Stimulated activated CD4-positive, alpha-beta T cell treated with anti-CD3 and anti-CD28 coated beads, Interleukin-1b, Interleukin-23, amount 100 ng/mL, for 4 hours (primary cell): ENCODE data around the gene KMT2C.

ENCODE experiments used
- DNase-seq, 2 donors: peaks; one replicate each; pipeline ENCODE4 v3.0.0-alpha.2; 2020; ENCODE audit warnings: low read depth in 2 of 2

The KMT2C gene

DNA sequence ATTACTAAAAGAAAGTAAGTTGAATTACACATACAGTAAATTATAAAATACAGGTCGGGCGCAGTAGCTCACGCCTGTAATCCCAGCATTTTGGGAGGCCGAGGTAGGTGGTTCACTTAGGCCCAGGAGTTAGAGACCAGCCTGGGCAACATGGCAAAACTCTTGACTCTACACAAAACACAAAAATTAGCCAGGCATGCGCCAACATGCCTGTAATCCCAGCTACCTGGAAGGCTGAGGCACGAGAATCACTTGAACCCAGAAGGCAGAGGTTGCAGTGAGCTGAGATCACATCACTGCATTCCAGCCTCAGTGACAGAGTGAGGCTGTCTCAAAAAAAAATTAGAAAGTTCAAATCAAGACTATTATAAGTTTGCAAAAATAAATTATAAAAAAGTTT is 235.4 kb downstream of the KMT2C start:
- no peak for DNase-seq

- no peak for DNase-seq
Measured at GRCh38 chr7:152196391-152196790, 239.4 kb downstream of the KMT2C start.

DNA sequence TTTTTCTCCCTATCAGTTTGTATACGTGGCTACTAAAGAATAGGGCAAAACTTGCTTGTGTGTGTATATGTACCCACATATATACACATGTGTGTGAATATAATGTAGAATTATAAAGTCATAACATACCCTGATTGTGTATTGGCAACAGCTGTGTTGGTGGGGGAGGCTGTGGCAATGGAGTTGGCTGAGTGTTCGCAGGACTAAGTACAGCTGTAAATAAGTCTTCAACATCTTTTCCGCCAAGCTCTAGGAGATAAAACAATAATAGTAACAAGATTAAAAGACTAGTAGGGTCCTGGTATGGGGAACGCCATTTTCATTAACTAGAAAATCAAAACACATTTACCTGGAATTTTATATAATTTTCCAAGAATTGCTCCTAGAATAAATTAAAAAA is 241.9 kb downstream of the KMT2C start:
- no peak for DNase-seq

DNA sequence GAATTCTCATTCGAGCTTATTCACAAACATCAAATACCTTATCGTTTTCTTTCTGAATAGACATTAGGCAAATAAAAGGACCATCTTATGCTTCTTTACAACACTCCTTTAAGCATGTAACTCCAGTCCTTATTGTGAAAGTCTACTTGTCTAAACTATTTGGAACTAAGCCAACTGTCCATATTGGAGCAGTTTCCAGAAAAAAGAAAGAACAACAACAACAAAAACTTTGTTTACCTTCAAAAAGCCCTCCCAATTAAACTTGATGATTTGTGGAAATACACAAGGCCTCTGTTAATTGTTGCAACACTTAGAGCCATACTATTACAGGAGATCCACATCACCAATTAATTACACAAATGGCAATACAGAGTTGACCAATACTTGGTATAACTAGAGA is 246.7 kb downstream of the KMT2C start:
- DNase-seq = no peak

DNA sequence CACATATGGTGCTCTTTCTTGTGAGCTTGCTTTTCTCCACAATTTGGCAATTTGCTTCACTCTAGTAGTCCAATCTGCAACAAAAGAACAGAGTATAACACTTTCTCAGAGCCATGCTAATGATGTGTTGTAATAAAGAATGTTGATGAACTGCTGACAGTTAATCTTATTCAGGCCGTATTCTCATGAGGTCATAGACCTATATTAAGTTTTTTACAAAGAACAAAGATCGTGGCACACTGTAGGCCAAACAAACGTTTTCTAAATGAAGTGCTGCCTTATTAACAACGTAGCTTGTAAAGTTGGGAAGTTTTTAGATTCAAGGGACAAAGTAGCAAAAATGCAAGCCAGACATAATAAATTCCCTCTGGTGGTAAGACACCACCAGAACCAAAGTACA is 250.2 kb downstream of the KMT2C start:
- DNase-seq = no peak

DNA sequence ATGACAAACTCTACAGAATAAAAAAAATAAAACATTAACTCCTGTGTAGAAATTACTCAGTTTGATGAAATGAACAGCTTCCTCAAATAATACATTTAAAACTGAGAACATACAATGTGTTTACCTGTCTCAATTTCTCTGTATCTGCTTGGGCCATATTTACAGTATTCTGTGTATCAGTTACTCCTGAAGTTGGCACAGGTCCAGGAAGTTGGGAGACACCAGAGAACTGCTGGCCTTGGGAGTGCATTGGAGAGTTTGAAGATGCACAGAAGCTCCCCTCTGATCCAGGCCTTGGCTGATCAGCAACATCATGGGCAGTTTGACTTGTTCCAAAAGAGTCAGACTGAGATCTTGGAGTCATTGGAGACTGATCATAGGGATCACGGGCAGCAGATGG is 255.2 kb downstream of the KMT2C start:
- DNase-seq = no peak

GRCh38 chr7:152180048-152180447 is 255.8 kb downstream of the KMT2C start:
- no peak for DNase-seq

GRCh38 chr7:152178405-152179058 is 257.3 kb downstream of the KMT2C start:
- no peak for DNase-seq

- no peak for DNase-seq
Measured at GRCh38 chr7:152177681-152178404, 258.0 kb downstream of the KMT2C start.

GRCh38 chr7:152176797-152177196 is 259.0 kb downstream of the KMT2C start:
- no peak for DNase-seq

DNA sequence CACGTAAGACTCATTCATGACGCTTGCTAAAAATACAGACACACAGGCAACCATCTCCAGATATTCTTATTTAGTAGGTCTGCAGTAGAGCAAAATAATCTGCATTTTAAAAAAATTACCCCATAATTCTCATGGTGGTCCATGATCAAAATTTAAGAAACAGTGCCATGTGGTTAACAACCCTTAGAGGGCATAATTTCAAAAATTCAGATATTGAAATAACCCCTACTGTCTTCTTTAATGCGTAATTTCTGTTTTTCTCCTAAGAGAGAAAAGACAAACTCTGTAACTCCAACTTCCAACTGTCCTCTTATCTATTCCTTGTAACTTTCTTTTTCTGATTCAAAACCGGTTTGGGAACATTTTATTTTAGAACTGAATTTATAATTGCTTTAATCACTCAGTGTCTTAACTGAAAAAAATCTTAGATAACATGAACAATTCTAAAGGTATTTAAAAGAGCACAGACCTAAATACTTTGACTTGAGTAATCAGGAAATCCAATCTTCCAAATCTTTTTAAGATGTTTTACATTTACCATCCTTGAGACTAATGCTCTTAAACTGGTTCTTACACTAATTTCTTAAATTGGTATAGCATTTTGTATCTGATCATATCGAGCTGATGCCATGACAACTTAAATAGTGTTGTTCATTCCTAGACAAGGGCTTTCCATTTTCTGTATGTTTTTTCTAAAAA is 262.3 kb downstream of the KMT2C start:
- no peak for DNase-seq

- DNase-seq = no peak
Measured at GRCh38 chr7:152162287-152162686, 273.5 kb downstream of the KMT2C start.

DNA sequence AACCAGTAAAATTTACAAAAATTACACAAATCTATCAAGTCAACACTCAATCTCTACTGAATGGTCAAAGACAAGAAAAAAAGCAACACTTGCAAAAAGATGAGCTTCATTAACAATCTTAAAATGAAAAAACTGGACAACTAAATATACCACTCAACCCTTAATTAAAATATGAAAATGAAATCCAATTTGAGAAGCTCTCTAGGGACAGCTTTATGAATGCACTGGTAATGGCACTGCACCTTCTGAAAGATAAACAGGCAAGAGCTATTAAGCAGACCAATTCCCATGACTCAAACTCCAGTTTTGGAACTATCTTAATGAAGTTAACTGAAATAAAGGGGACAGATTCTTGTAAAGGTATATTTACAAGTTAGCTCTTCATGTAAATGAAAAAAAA is 274.6 kb downstream of the KMT2C start:
- no peak for DNase-seq

- no peak for DNase-seq
Measured at GRCh38 chr7:152158801-152159587, 276.8 kb downstream of the KMT2C start.

GRCh38 chr7:152152267-152152666 is 283.5 kb downstream of the KMT2C start:
- DNase-seq = no peak

DNA sequence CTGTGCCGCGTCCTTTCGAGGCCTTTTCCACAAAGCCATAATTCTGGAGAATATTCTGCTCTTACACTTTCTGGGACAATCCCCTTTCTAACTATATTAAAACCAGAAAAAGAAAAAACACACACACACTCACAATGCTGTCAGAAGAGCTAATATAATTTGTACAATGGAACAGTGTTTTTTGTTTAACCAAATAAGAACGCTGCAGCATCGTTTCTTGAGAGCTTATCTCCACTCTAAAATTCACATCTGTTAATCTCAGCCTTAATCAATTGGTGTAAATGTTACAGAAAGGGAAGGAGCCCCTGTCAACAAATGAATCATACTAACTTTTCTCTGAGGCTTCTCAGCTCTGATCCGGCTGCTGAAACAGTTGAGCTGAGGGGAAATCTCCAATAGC is 286.4 kb downstream of the KMT2C start:
- DNase-seq = no peak

DNA sequence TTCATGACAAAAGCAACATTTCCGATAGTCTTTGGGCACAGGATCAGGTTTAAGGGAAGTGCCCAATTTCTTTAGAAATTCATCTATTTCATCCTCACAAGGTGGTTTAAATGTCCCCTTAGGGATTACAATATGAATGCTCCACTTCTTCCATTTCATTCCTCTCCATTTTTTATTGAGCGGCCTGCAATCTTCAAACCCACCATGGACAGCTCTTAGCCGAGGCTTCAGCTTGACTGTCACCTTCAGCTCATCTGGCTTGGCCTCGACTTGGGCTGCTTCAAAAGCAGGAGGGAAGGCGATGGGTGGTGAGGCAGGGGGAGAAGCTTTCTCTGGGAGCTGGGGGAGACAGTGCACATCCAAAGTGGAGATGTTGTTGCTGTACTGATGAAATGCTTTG is 287.1 kb downstream of the KMT2C start:
- no peak for DNase-seq

GRCh38 chr7:152145853-152146466 is 289.8 kb downstream of the KMT2C start:
- DNase-seq = peak in 1 of 2 donors; percentile 21

- DNase-seq = no peak
Measured at GRCh38 chr7:152144557-152145245, 291.1 kb downstream of the KMT2C start.

- no peak for DNase-seq
Measured at GRCh38 chr7:152142976-152143595, 292.7 kb downstream of the KMT2C start.

- no peak for DNase-seq
Measured at GRCh38 chr7:152140560-152140959, 295.2 kb downstream of the KMT2C start.
